Tibial nerve (tissue), 3 donors: Measurements from ENCODE around the gene MAP1A.

Experiments
- POLR2A ChIP-seq, 2 donors: fragments of 450-650 bp; IDR thresholded peaks; one replicate each; pipeline ENCODE4 v1.6.1; 2017; ENCODE audit warnings: antibody characterized with exemption in 2 of 2, mild to moderate bottlenecking in 2 of 2, moderate library complexity in 2 of 2
- TF ChIP-seq, protein P1 (sequence below), 5 experiments: fragments of 200-600 bp in 3 of 5; fragments of 450-650 bp in 2 of 5; sonication (generic) in 3 of 5; IDR thresholded peaks; one replicate each; pipeline ENCODE4 v1.5.1; 2016 to 2019; ENCODE audit warnings: antibody characterized with exemption in 5 of 5, mild to moderate bottlenecking in 3 of 5, moderate library complexity in 2 of 5

DNA sequence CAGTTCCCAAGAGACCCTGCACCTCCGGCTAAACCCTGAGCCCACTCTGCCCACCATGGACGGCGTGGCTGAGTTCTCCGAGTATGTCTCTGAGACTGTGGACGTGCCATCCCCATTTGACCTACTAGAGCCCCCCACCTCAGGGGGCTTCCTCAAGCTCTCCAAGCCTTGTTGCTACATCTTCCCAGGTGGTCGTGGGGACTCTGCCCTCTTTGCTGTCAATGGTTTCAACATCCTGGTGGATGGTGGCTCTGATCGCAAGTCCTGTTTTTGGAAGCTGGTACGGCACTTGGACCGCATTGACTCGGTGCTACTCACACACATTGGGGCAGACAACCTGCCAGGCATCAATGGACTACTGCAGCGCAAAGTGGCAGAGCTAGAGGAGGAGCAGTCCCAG lies 4.0 kb downstream of the MAP1A start:
- TF ChIP-seq, protein P1, sequence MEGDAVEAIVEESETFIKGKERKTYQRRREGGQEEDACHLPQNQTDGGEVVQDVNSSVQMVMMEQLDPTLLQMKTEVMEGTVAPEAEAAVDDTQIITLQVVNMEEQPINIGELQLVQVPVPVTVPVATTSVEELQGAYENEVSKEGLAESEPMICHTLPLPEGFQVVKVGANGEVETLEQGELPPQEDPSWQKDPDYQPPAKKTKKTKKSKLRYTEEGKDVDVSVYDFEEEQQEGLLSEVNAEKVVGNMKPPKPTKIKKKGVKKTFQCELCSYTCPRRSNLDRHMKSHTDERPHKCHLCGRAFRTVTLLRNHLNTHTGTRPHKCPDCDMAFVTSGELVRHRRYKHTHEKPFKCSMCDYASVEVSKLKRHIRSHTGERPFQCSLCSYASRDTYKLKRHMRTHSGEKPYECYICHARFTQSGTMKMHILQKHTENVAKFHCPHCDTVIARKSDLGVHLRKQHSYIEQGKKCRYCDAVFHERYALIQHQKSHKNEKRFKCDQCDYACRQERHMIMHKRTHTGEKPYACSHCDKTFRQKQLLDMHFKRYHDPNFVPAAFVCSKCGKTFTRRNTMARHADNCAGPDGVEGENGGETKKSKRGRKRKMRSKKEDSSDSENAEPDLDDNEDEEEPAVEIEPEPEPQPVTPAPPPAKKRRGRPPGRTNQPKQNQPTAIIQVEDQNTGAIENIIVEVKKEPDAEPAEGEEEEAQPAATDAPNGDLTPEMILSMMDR (IDR thresholded peaks at IDR 0.05), result no peak
- no peak for TF ChIP-seq POLR2A (IDR thresholded peaks at IDR 0.05)
